ENCODE results near the gene FAM111A. TPM values are rescaled to one million over a fixed set of nuclear protein-coding genes. Genes with fewer than 3 reads are reported as not detected.

FAM111A gene
- total RNA-seq, 2 donors from 2014 or later, result 4.5 to 9.5 TPM

GRCh38 chr11:59171508-59172322, 29.1 kb downstream of the FAM111A start, which contains the start of gene DTX4:
Gene DTX4 (plus strand): TSS chr11:59172132. CDS start chr11:59172596, 464 bp downstream.
- H3K4me1 ChIP-seq, result peaks cover 0 to 24% of the 10 kb centered on the region in 2 donors
- H3K36me3 ChIP-seq, result no peaks in the 10 kb centered on the region
- peak within 1 kb of the TSS; percentile 51 to 64 for H3K4me3 ChIP-seq
- no peaks in the 10 kb centered on the region for H3K27me3 ChIP-seq
- no peaks in the 10 kb centered on the region for H3K9me3 ChIP-seq
- peak; percentile 58 to 88 for TF ChIP-seq CTCF (IDR thresholded peaks at IDR 0.05)
- peak; percentile 93 for DNase-seq (ENCODE audit: low spot score)
- H3K27ac ChIP-seq, result peak within 1 kb of the TSS; percentile 50 to 63

GRCh38 chr11:59172345-59173079, 29.9 kb downstream of the FAM111A start:
- Histone ChIP-seq H3K4me3 (peak overlapping the region; percentile 51 to 64), H3K27ac (peak overlapping the region; percentile 50 to 63), H3K36me3 (no peaks in the 10 kb centered on the region), H3K27me3 (no peaks in the 10 kb centered on the region), H3K4me1 (peaks cover 0 to 24% of the 10 kb centered on the region in 2 donors), H3K9me3 (no peaks in the 10 kb centered on the region)
- DNase-seq (ENCODE audit: low spot score), result no peak
- no peak for TF ChIP-seq CTCF (IDR thresholded peaks at IDR 0.05)

DNA sequence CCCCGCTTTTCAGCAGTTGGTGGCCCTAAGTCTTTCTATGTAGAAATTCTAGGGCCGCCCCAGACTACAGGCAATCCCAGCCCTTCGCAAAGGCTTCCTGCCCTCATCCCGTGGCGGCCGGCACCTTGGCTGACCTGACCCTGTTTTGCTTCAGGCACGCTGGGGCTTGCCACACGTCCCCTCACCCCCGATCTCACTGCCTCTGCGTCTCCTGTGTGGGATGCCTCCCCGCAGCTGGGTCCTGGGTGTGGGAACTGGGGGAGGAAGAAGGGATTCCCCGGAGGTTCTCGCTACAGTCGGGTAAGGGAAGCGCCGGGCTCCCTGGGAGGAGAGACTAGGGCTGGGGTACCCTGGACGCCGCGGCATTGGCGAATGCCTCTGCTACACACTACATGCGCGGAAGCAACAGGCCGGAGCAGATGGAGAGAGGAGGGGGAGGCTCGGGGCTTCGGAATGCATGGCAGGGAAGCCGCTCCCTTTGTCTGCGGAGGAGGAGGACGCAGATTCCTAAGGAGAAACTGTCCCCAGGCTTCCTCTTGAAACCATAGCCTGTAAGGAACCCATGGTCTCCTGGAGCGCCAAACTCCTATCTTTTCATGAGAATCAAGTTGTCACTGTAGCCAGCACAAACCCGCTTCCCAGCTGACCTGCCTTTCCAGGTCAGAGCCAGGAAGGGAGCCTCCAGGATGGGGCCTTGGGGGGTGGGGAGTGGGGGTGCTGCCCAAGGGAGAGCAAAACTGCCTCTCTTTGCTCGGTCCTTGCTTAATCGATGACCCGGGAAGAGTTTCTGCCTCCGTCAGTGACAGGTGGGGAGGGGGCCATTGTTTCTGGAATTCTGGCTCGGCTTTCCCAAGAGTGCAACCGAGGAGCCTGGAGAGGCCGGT, 30.7 kb downstream of the FAM111A start:
- Histone ChIP-seq H3K4me1 (peaks cover 0 to 24% of the 10 kb centered on the region in 2 donors), H3K36me3 (no peaks in the 10 kb centered on the region), H3K4me3 (peak overlapping the region; percentile 51 to 64), H3K27me3 (no peaks in the 10 kb centered on the region), H3K27ac (peak overlapping the region; percentile 50 to 63), H3K9me3 (no peaks in the 10 kb centered on the region)
- no peak for TF ChIP-seq CTCF (IDR thresholded peaks at IDR 0.05)
- DNase-seq (ENCODE audit: low spot score), result no peak

GRCh38 chr11:59173964-59174663, 31.5 kb downstream of the FAM111A start:
- TF ChIP-seq CTCF (IDR thresholded peaks at IDR 0.05), result no peak
- no peak for DNase-seq (ENCODE audit: low spot score)
- Histone ChIP-seq H3K27me3 (no peaks in the 10 kb centered on the region), H3K36me3 (no peaks in the 10 kb centered on the region), H3K27ac (peak overlapping the region; percentile 50 to 63), H3K4me3 (peak overlapping the region in 1 of 2 donors; percentile 64), H3K9me3 (peaks cover 0 to under 1% of the 10 kb centered on the region in 2 donors), H3K4me1 (peaks cover 0 to 24% of the 10 kb centered on the region in 2 donors)

GRCh38 chr11:59174664-59175033, 32.0 kb downstream of the FAM111A start:
- Histone ChIP-seq H3K4me1 (peaks cover 0 to 24% of the 10 kb centered on the region in 2 donors), H3K9me3 (peaks cover 0 to 5% of the 10 kb centered on the region in 2 donors), H3K27me3 (no peaks in the 10 kb centered on the region), H3K27ac (peak overlapping the region in 1 of 2 donors; percentile 23), H3K36me3 (no peaks in the 10 kb centered on the region), H3K4me3 (no peak overlapping the region)
- no peak for TF ChIP-seq CTCF (IDR thresholded peaks at IDR 0.05)
- no peak for DNase-seq (ENCODE audit: low spot score)
